Measurements from ENCODE around the gene CDYL2. TPM values are rescaled to one million over a fixed set of nuclear protein-coding genes. Genes with fewer than 3 reads are reported as not detected.

The CDYL2 gene
- total RNA-seq, 1 experiment from 2014 or later, result 7.6 TPM

DNA sequence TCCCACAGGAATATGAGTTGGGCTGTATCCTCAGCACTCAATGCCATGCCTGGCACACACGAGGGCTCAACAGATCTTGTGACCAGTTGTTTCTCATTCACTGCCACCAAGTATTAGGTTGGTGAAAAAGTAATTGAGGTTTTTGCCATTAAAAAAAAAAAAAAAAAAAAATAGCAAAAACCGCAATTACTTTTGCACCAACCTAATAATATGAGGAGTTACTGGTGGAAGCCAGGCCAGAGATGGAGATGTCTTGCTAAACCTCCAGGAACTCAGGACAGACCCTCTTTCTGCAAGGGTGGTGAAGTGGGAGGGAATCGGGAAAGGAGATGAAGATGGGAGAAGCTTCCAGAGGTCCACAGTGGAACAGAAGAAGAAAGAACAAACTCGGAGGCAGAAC, 139.0 kb downstream of the CDYL2 start:
- Histone ChIP-seq H4K20me1 (ENCODE audit: low read length) (no peaks in the 10 kb centered on the region), H2AFZ (ENCODE audit: low read length) (no peak overlapping the region), H3K4me2 (ENCODE audit: low read length) (no peak overlapping the region), H3K4me1 (ENCODE audit: insufficient read depth, low read length) (peaks cover 6% of the 10 kb centered on the region; the same call in 1 of the 2 replicates), H3K27ac (ENCODE audit: low read length) (no peak overlapping the region), H3K27me3 (ENCODE audit: low read length) (no peaks in the 10 kb centered on the region), H3K9me2 (replicated peaks; ENCODE audit: low read length) (no peaks in the 10 kb centered on the region), H3K79me2 (ENCODE audit: low read length) (no peaks in the 10 kb centered on the region), H3K4me3 (ENCODE audit: low read length) (no peak overlapping the region), H3F3A (ENCODE audit: low read length, unreplicated experiment) (no peaks in the 10 kb centered on the region), H3K9ac (ENCODE audit: low read length) (no peak overlapping the region), H3K36me3 (ENCODE audit: low read depth, low read length) (no peaks in the 10 kb centered on the region), H3K9me3 (ENCODE audit: low read length) (no peaks in the 10 kb centered on the region)
- intact Hi-C loops (cut with micrococcal nuclease), result no loop called here
- ATAC-seq (no peak), DNase-seq (no peak)
- ChIA-PET POLR2A (ENCODE audit: unreplicated experiment) (no interaction called here), CTCF (no interaction called here)
- no peak for TF ChIP-seq EZH2phosphoT487 (IDR thresholded peaks at IDR 0.05; ENCODE audit: borderline replicate concordance, low read length)
- TF ChIP-seq, protein P1, sequence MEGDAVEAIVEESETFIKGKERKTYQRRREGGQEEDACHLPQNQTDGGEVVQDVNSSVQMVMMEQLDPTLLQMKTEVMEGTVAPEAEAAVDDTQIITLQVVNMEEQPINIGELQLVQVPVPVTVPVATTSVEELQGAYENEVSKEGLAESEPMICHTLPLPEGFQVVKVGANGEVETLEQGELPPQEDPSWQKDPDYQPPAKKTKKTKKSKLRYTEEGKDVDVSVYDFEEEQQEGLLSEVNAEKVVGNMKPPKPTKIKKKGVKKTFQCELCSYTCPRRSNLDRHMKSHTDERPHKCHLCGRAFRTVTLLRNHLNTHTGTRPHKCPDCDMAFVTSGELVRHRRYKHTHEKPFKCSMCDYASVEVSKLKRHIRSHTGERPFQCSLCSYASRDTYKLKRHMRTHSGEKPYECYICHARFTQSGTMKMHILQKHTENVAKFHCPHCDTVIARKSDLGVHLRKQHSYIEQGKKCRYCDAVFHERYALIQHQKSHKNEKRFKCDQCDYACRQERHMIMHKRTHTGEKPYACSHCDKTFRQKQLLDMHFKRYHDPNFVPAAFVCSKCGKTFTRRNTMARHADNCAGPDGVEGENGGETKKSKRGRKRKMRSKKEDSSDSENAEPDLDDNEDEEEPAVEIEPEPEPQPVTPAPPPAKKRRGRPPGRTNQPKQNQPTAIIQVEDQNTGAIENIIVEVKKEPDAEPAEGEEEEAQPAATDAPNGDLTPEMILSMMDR (conservative IDR thresholded peaks at IDR 0.05; ENCODE audit: low read depth, low read length), result no peak
- no peak for TF ChIP-seq EZH2 (IDR thresholded peaks at IDR 0.05; ENCODE audit: low read length, unreplicated experiment)
- BruUV-seq (replicated peaks), result no TSS peak

DNA sequence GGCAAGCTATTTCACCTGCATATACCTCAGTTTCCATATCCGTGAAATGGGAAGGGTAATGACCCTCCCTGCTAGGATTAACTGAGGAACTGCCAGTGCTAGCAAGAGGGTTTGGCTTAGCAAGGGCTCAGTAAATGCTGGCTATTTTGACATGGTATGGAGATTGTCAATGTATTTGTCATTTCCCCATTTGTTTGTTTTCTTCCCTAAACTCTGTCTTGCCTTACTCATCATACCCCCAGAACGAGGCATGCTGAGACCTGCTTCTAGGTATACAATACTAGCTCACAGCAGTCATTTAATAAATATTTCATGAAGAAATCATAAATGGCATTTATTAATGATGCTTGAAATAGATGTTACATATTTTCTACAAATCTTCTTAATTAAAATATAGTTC, 139.6 kb downstream of the CDYL2 start:
- no peaks in the 10 kb centered on the region for H3K36me3 ChIP-seq (ENCODE audit: low read depth, low read length)
- ATAC-seq, result no peak
- intact Hi-C loops (cut with micrococcal nuclease), result no loop called here
- peak; percentile 15 for DNase-seq
- no TSS peak for BruUV-seq (replicated peaks)
- no peaks in the 10 kb centered on the region for H3F3A ChIP-seq (ENCODE audit: low read length, unreplicated experiment)
- no peaks in the 10 kb centered on the region for H3K79me2 ChIP-seq (ENCODE audit: low read length)
- H3K9me2 ChIP-seq (replicated peaks; ENCODE audit: low read length), result no peaks in the 10 kb centered on the region
- no peak overlapping the region for H3K27ac ChIP-seq (ENCODE audit: low read length)
- TF ChIP-seq, protein P1 (conservative IDR thresholded peaks at IDR 0.05; ENCODE audit: low read depth, low read length), result no peak
- no peak for TF ChIP-seq EZH2 (IDR thresholded peaks at IDR 0.05; ENCODE audit: low read length, unreplicated experiment)
- no peak for TF ChIP-seq EZH2phosphoT487 (IDR thresholded peaks at IDR 0.05; ENCODE audit: borderline replicate concordance, low read length)
- H3K4me2 ChIP-seq (ENCODE audit: low read length), result no peak overlapping the region
- no peaks in the 10 kb centered on the region for H3K27me3 ChIP-seq (ENCODE audit: low read length)
- H3K4me1 ChIP-seq (ENCODE audit: insufficient read depth, low read length), result peaks cover 6% of the 10 kb centered on the region; the same call in 1 of the 2 replicates
- no peak overlapping the region for H3K9ac ChIP-seq (ENCODE audit: low read length)
- ChIA-PET CTCF (no interaction called here), POLR2A (ENCODE audit: unreplicated experiment) (no interaction called here)
- no peak overlapping the region for H2AFZ ChIP-seq (ENCODE audit: low read length)
- H3K4me3 ChIP-seq (ENCODE audit: low read length), result no peak overlapping the region
- H3K9me3 ChIP-seq (ENCODE audit: low read length), result no peaks in the 10 kb centered on the region
- H4K20me1 ChIP-seq (ENCODE audit: low read length), result no peaks in the 10 kb centered on the region

DNA sequence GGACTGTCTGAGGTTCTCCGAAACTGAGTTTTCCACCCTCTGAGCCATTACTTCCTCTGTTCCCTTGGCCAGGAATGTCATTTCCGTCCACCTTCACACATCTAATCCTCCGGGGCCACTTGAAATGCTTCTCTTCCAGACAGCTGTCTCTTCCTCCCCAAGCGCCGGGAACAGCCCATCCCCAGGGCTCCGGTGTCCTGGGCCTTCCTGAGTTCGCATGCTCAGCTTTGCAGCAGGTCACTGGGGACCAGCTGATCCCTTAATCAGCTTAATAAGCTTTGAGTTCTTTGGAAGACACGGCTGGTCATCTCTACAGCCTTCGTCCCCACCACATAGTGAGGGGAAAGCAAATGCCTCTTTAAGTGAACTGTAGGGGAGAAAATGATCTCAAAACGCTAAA, 140.2 kb downstream of the CDYL2 start:
- no peak overlapping the region for H3K27ac ChIP-seq (ENCODE audit: low read length)
- no TSS peak for BruUV-seq (replicated peaks)

More for the DNA sequence above, 140.2 kb downstream of the CDYL2 start:
- intact Hi-C loops (cut with micrococcal nuclease), result no loop called here
- Histone ChIP-seq H3F3A (ENCODE audit: low read length, unreplicated experiment) (no peaks in the 10 kb centered on the region), H3K4me1 (ENCODE audit: insufficient read depth, low read length) (peaks cover 6% of the 10 kb centered on the region; the same call in 1 of the 2 replicates), H3K79me2 (ENCODE audit: low read length) (no peaks in the 10 kb centered on the region), H4K20me1 (ENCODE audit: low read length) (no peaks in the 10 kb centered on the region), H3K36me3 (ENCODE audit: low read depth, low read length) (no peaks in the 10 kb centered on the region), H3K4me2 (ENCODE audit: low read length) (no peak overlapping the region), H3K27me3 (ENCODE audit: low read length) (no peaks in the 10 kb centered on the region), H3K9me3 (ENCODE audit: low read length) (no peaks in the 10 kb centered on the region), H3K9ac (ENCODE audit: low read length) (no peak overlapping the region), H3K4me3 (ENCODE audit: low read length) (no peak overlapping the region), H3K9me2 (replicated peaks; ENCODE audit: low read length) (no peaks in the 10 kb centered on the region), H2AFZ (ENCODE audit: low read length) (no peak overlapping the region)
- DNase-seq, result no peak
- TF ChIP-seq EZH2phosphoT487 (IDR thresholded peaks at IDR 0.05; ENCODE audit: borderline replicate concordance, low read length) (no peak), EZH2 (IDR thresholded peaks at IDR 0.05; ENCODE audit: low read length, unreplicated experiment) (no peak)
- TF ChIP-seq, protein P1 (conservative IDR thresholded peaks at IDR 0.05; ENCODE audit: low read depth, low read length), result no peak
- CTCF ChIA-PET, result interaction anchor here (0.5 kb wide), 1 partner anchor 136 kb away, joined by 4 read pairs; no protein-coding TSS in a partner anchor
- POLR2A ChIA-PET (ENCODE audit: unreplicated experiment), result no interaction called here
- ATAC-seq, result no peak
